GM21528 (cell line): ENCODE data around the gene SYNRG.
"Not testable (repeated sequence)": the region's sequence is repeated elsewhere in the genome, so short reads cannot be mapped to it uniquely, and the experiment has no call there.

Source experiments
- ATAC-seq: cut with Tn5 transposase; IDR thresholded peaks from one replicate; pipeline ENCODE4 v1.9.1; 2021; ENCODE audit warnings: mild to moderate bottlenecking, moderate library complexity; ENCODE audit not compliant: unreplicated experiment, low FRiP score

SYNRG gene

GRCh38 chr17:37609170-37610040, at the start of gene SYNRG:
TSS of gene SYNRG (minus strand) at chr17:37609418. CDS start at chr17:37609355, 63 bp downstream.
- peak; percentile 77 for ATAC-seq

GRCh38 chr17:37657202-37657601, 48.0 kb upstream of the SYNRG start:
- ATAC-seq, result no peak

- ATAC-seq, result no peak
These were observed 42.6 kb upstream of the SYNRG start for GRCh38 chr17:37651849-37652248.

GRCh38 chr17:37650419-37651003, 41.3 kb upstream of the SYNRG start:
- ATAC-seq, result no peak

- ATAC-seq, result no peak
These were observed 39.3 kb upstream of the SYNRG start for GRCh38 chr17:37648555-37648954.

GRCh38 chr17:37647856-37648255, 38.6 kb upstream of the SYNRG start:
- no peak for ATAC-seq

GRCh38 chr17:37643869-37644268, 34.7 kb upstream of the SYNRG start:
- no peak for ATAC-seq

- peak; percentile 82 for ATAC-seq
These were observed 34.0 kb upstream of the SYNRG start, which contains the start of gene DDX52 for GRCh38 chr17:37643118-37643766. TSS of gene DDX52 (minus strand) at chr17:37643446. CDS start at chr17:37643420, 26 bp downstream.

GRCh38 chr17:37642681-37643080, 33.5 kb upstream of the SYNRG start:
- peak; percentile 13 for ATAC-seq

GRCh38 chr17:37640015-37640414, 30.8 kb upstream of the SYNRG start:
- ATAC-seq, result no peak

GRCh38 chr17:37637956-37638355, 28.7 kb upstream of the SYNRG start:
- no peak for ATAC-seq

- not testable (repeated sequence) for ATAC-seq
These were observed 7.2 kb upstream of the SYNRG start for GRCh38 chr17:37616430-37616829.

GRCh38 chr17:37614823-37615222, 5.6 kb upstream of the SYNRG start:
- ATAC-seq, result no peak

- no peak for ATAC-seq
These were observed 5.2 kb upstream of the SYNRG start for GRCh38 chr17:37614391-37614790.

- ATAC-seq, result no peak
These were observed 1.8 kb upstream of the SYNRG start for GRCh38 chr17:37610971-37611370.

- ATAC-seq, result not testable (repeated sequence)
These were observed 813 bp upstream of the SYNRG start for GRCh38 chr17:37610041-37610420.

- ATAC-seq, result peak; percentile 33
These were observed 658 bp downstream of the SYNRG start for GRCh38 chr17:37608351-37609169.

- no peak for ATAC-seq
These were observed 1.4 kb downstream of the SYNRG start for GRCh38 chr17:37607637-37608331.

- ATAC-seq, result no peak
These were observed 3.3 kb downstream of the SYNRG start for GRCh38 chr17:37605813-37606505.
